ENCODE results near the gene CDK6. TPM values are rescaled to one million over a fixed set of nuclear protein-coding genes. Genes with fewer than 3 reads are reported as not detected.

Gene CDK6
- polyA plus RNA-seq, 1 donor (not counting 4 experiments of a cell fraction or from before 2014, with no cell fraction given): 53.5 TPM

GRCh38 chr7:92739091-92739490 lies 97.3 kb downstream of the CDK6 start:
- H4K20me1 ChIP-seq (ENCODE audit: control insufficient read depth, extremely low read depth, insufficient read depth, low read length): no peaks in the 10 kb centered on the region
- no peak overlapping the region for H3K4me3 ChIP-seq (ENCODE audit: control insufficient read depth in 2 of 3, extremely low read depth in 1 of 3, insufficient read depth in 2 of 3, low read depth in 1 of 3, low read length in 3 of 3)
- H3K4me1 ChIP-seq (ENCODE audit: control insufficient read depth, extremely low read depth, insufficient read depth, low read length): peaks cover 28% of the 10 kb centered on the region
- H3K4me2 ChIP-seq (ENCODE audit: control insufficient read depth, extremely low read depth, insufficient read depth, low read depth, low read length): no peak overlapping the region
- no peak overlapping the region for H3K27ac ChIP-seq (ENCODE audit: control insufficient read depth, insufficient read depth, low read length)
- no peak for FAIRE-seq
- dilution Hi-C loops (cut with MboI; ENCODE audit: extremely low pct_ligation_motif_present, low sequenced_read_pairs): no loop called here
- no peak overlapping the region for H3K9ac ChIP-seq (ENCODE audit: control insufficient read depth, extremely low read depth, insufficient read depth, low read length)
- peaks cover 88% of the 10 kb centered on the region for H3K79me2 ChIP-seq (ENCODE audit: control insufficient read depth, insufficient read depth, low read length)
- H3K27me3 ChIP-seq (ENCODE audit: control insufficient read depth, extremely low read depth, insufficient read depth, low read length): no peaks in the 10 kb centered on the region
- no peak overlapping the region for H2AFZ ChIP-seq (ENCODE audit: control insufficient read depth, low read length)
- no peaks in the 10 kb centered on the region for H3K9me1 ChIP-seq (ENCODE audit: control insufficient read depth, extremely low read depth, insufficient read depth, low read length)
- H3K9me3 ChIP-seq (ENCODE audit: control insufficient read depth, low read depth, low read length): no peaks in the 10 kb centered on the region
- no peak for TF ChIP-seq CTCF (optimal IDR thresholded peaks at IDR 0.05 in 1 of 3, IDR thresholded peaks at IDR 0.05 in 1 of 3, conservative IDR thresholded peaks at IDR 0.05 in 1 of 3; ENCODE audit: extremely low read depth in 1 of 3, insufficient read depth in 2 of 3, low read length in 3 of 3)
- H3K36me3 ChIP-seq (ENCODE audit: control insufficient read depth in 2 of 2, extremely low read depth in 1 of 2, insufficient read depth in 2 of 2, low read length in 2 of 2): peaks cover 7 to 8% of the 10 kb centered on the region in 2 experiments
- DNase-seq (ENCODE audit: low read depth, low spot score): no peak

DNA sequence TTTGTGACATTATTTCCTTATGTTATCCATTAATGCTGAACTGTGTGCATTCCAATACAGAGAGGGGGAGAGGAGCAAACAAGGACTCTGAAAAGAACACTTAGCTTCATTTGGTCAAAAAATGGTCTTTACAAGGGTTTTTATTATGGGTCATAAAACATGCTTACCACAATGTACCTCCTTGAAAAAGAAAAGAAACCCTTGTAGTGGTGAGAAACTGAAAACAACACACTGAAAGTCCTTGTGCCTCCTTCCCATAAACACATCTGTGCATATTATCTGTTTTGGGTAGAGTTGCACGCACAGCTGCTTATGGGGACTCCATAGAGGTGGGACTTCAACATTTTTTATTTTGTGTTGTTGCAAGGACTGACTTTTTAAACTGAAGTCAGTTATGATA lies 98.7 kb downstream of the CDK6 start:
- Histone ChIP-seq H3K79me2 (ENCODE audit: control insufficient read depth, insufficient read depth, low read length) (peaks cover 84% of the 10 kb centered on the region), H4K20me1 (ENCODE audit: control insufficient read depth, extremely low read depth, insufficient read depth, low read length) (no peaks in the 10 kb centered on the region), H3K9ac (ENCODE audit: control insufficient read depth, extremely low read depth, insufficient read depth, low read length) (no peak overlapping the region), H2AFZ (ENCODE audit: control insufficient read depth, low read length) (no peak overlapping the region), H3K27ac (ENCODE audit: control insufficient read depth, insufficient read depth, low read length) (no peak overlapping the region), H3K36me3 (ENCODE audit: control insufficient read depth in 2 of 2, extremely low read depth in 1 of 2, insufficient read depth in 2 of 2, low read length in 2 of 2) (peaks cover 7 to 8% of the 10 kb centered on the region in 2 experiments), H3K27me3 (ENCODE audit: control insufficient read depth, extremely low read depth, insufficient read depth, low read length) (no peaks in the 10 kb centered on the region), H3K9me1 (ENCODE audit: control insufficient read depth, extremely low read depth, insufficient read depth, low read length) (no peaks in the 10 kb centered on the region), H3K4me1 (ENCODE audit: control insufficient read depth, extremely low read depth, insufficient read depth, low read length) (peaks cover 34% of the 10 kb centered on the region), H3K9me3 (ENCODE audit: control insufficient read depth, low read depth, low read length) (no peaks in the 10 kb centered on the region), H3K4me3 (ENCODE audit: control insufficient read depth in 2 of 3, extremely low read depth in 1 of 3, insufficient read depth in 2 of 3, low read depth in 1 of 3, low read length in 3 of 3) (no peak overlapping the region), H3K4me2 (ENCODE audit: control insufficient read depth, extremely low read depth, insufficient read depth, low read depth, low read length) (no peak overlapping the region)
- DNase-seq (ENCODE audit: low read depth, low spot score) (no peak), FAIRE-seq (no peak)
- TF ChIP-seq CTCF (optimal IDR thresholded peaks at IDR 0.05 in 1 of 3, IDR thresholded peaks at IDR 0.05 in 1 of 3, conservative IDR thresholded peaks at IDR 0.05 in 1 of 3; ENCODE audit: extremely low read depth in 1 of 3, insufficient read depth in 2 of 3, low read length in 3 of 3) (no peak), EZH2 (IDR thresholded peaks at IDR 0.05; ENCODE audit: low read length) (no peak)
- dilution Hi-C loops (cut with MboI; ENCODE audit: extremely low pct_ligation_motif_present, low sequenced_read_pairs): no loop called here

All from keratinocyte (primary cell).